Right lobe of liver (tissue), 6 donors: ENCODE data around the gene DACT1. TPM values are rescaled to one million over a fixed set of nuclear protein-coding genes. Genes with fewer than 3 reads are reported as not detected.

Experiments
- ATAC-seq, 4 donors: fragments of 200-7000 bp; cut with Tn5 transposase; one replicate each; pipeline ENCODE4 v1.9.1; 2020; ENCODE audit warnings: mild to moderate bottlenecking in 4 of 4, moderate library complexity in 4 of 4
- DNase-seq, 3 donors: peaks; one replicate each; pipeline ENCODE4 v3.0.0-alpha.2; 2020
- H3K27ac ChIP-seq, 3 donors: fragments of 200-600 bp; one replicate each; pipeline ENCODE4 v1.8.0; 2022
- H3K27me3 ChIP-seq, 2 donors: fragments of 200-600 bp; one replicate each; pipeline ENCODE4 v1.8.0; 2022
- H3K36me3 ChIP-seq, 4 donors: fragments of 200-600 bp; sonication (generic) in 1 of 4; one replicate each; pipeline versions ENCODE4 v1.5.1 to v1.8.0; 2017 to 2022; ENCODE audit warnings: control low read depth in 1 of 4
- H3K4me1 ChIP-seq, 4 donors: fragments of 200-600 bp; sonication (generic) in 1 of 4; one replicate each; pipeline versions ENCODE4 v1.5.1 to v1.8.0; 2017 to 2022; ENCODE audit warnings: control low read depth in 1 of 4
- H3K4me3 ChIP-seq, 3 donors: fragments of 200-600 bp; one replicate each; pipeline ENCODE4 v1.8.0; 2022
- H3K9me3 ChIP-seq, 4 donors: fragments of 200-600 bp; sonication (generic) in 1 of 4; one replicate each; pipeline versions ENCODE4 v1.5.1 to v1.8.0; 2017 to 2022; ENCODE audit warnings: control low read depth in 1 of 4
- CTCF ChIP-seq, 4 donors: fragments of 200-600 bp in 3 of 4; fragments of 450-650 bp in 1 of 4; IDR thresholded peaks; one replicate each; pipeline versions ENCODE4 v1.5.1 to v1.8.0; 2016 to 2022; ENCODE audit warnings: antibody characterized with exemption in 4 of 4, mild to moderate bottlenecking in 2 of 4
- POLR2A ChIP-seq: fragments of 450-650 bp; IDR thresholded peaks from one replicate; pipeline ENCODE4 v1.6.1; 2017; ENCODE audit warnings: antibody characterized with exemption, mild to moderate bottlenecking
- WGBS: methylation state at CpG from one replicate; pipeline ENCODE4 v1.1.6; 2018; ENCODE audit warnings: low coverage, low lambda C conversion rate; ENCODE audit not compliant: insufficient coverage; ENCODE audit errors: missing lambda C conversion rate; 5-methylcytosine and 5-hydroxymethylcytosine counted together
- intact Hi-C, 2 donors: fragments of 100-400 bp; cut with DNase I; formaldehyde crosslinking; loops; one replicate each; pipeline versions ENCODE4 v1.11.2 to v1.14.1; 2022
- total RNA-seq, 6 experiments: library from RNA; depleted of rRNA in 2 of 6; stranded (reverse); fragments of >200 nt in 2 of 6; fragmentation: NEBNext Ultra II Directional in 3 of 6; extraction: Animal tissue kit (Norgen Biotek cat#: 25700) in 3 of 6; gene quantifications; one replicate each; pipeline versions ENCODE4 v1.1.0 to v1.2.4, GENCODE V29; 2016 to 2023
- donor health status: DM: no; HTN: yes; CAD: no.
- donor health status: DM: no; HTN: no; CAD: no.
- donor health status: DM: no; HTN: no; CAD: no.
- donor health status: DM: no; HTN: yes; CAD: no.
- donor health status: DM: no; HTN: yes; CAD: no.

DACT1 gene
- total RNA-seq, 6 experiments from 2014 or later: 1.2 to 2.4 (median 1.4) TPM

GRCh38 chr14:58671024-58671423 lies 33.3 kb downstream of the DACT1 start:
- H3K27me3 ChIP-seq: no peaks in the 10 kb centered on the region
- no peak overlapping the region for H3K4me3 ChIP-seq
- no peak for ATAC-seq
- no peaks in the 10 kb centered on the region for H3K36me3 ChIP-seq
- no peak for DNase-seq
- TF ChIP-seq CTCF (IDR thresholded peaks at IDR 0.05) (no peak), POLR2A (no peak)
- H3K27ac ChIP-seq: no peak overlapping the region
- 100% methylated on average over 1 of the region's 1 CpG for WGBS
- no peaks in the 10 kb centered on the region for H3K9me3 ChIP-seq
- intact Hi-C loops: no loop called here
- H3K4me1 ChIP-seq: no peaks in the 10 kb centered on the region

- Histone ChIP-seq H3K9me3 (no peaks in the 10 kb centered on the region), H3K4me3 (no peak overlapping the region), H3K36me3 (no peaks in the 10 kb centered on the region), H3K27me3 (no peaks in the 10 kb centered on the region), H3K27ac (no peak overlapping the region), H3K4me1 (no peaks in the 10 kb centered on the region)
- ATAC-seq (no peak), DNase-seq (no peak)
- intact Hi-C loops: no loop called here
- 26% methylated on average over 4 of the region's 4 CpGs for WGBS
- TF ChIP-seq CTCF (IDR thresholded peaks at IDR 0.05): no peak
- no peak for TF ChIP-seq POLR2A
Observed at GRCh38 chr14:58671436-58671835, 33.7 kb downstream of the DACT1 start.

GRCh38 chr14:58673722-58674121 lies 36.0 kb downstream of the DACT1 start:
- H3K4me3 ChIP-seq: no peak overlapping the region
- no peak for ATAC-seq
- H3K27me3 ChIP-seq: no peaks in the 10 kb centered on the region
- DNase-seq: no peak
- H3K36me3 ChIP-seq: no peaks in the 10 kb centered on the region
- H3K9me3 ChIP-seq: no peaks in the 10 kb centered on the region
- intact Hi-C loops: no loop called here
- TF ChIP-seq POLR2A (no peak), CTCF (IDR thresholded peaks at IDR 0.05) (no peak)
- H3K4me1 ChIP-seq: no peaks in the 10 kb centered on the region
- WGBS: 66% methylated on average over 2 of the region's 2 CpGs
- no peak overlapping the region for H3K27ac ChIP-seq

- Histone ChIP-seq H3K36me3 (no peaks in the 10 kb centered on the region), H3K4me3 (no peak overlapping the region), H3K9me3 (no peaks in the 10 kb centered on the region), H3K27me3 (no peaks in the 10 kb centered on the region), H3K27ac (no peak overlapping the region), H3K4me1 (no peaks in the 10 kb centered on the region)
- DNase-seq (no peak), ATAC-seq (no peak)
- intact Hi-C loops: no loop called here
- TF ChIP-seq POLR2A: no peak
- TF ChIP-seq CTCF (IDR thresholded peaks at IDR 0.05): no peak
- 83% methylated on average over 5 of the region's 5 CpGs for WGBS
Observed at GRCh38 chr14:58677001-58677400, 39.2 kb downstream of the DACT1 start.

GRCh38 chr14:58677517-58677916 lies 39.8 kb downstream of the DACT1 start:
- Histone ChIP-seq H3K36me3 (no peaks in the 10 kb centered on the region), H3K9me3 (no peaks in the 10 kb centered on the region), H3K27me3 (no peaks in the 10 kb centered on the region), H3K27ac (no peak overlapping the region), H3K4me1 (no peaks in the 10 kb centered on the region), H3K4me3 (no peak overlapping the region)
- DNase-seq: no peak
- 77% methylated on average over 3 of the region's 4 CpGs for WGBS
- ATAC-seq: no peak
- TF ChIP-seq CTCF (IDR thresholded peaks at IDR 0.05) (no peak), POLR2A (no peak)
- intact Hi-C loops: no loop called here
